SK-N-MC (cell line): ENCODE data around the gene NCDN.

Experiments
- EZH2 ChIP-seq: fragments of 200-600 bp; sonication (generic); IDR thresholded peaks from one replicate; pipeline ENCODE4 v1.6.1; 2017; ENCODE audit warnings: antibody characterized with exemption
- FOXP2 ChIP-seq: optimal IDR thresholded peaks from 2 replicates; pipeline ENCODE3; 2011; ENCODE audit warnings: mild to moderate bottlenecking, moderate library complexity; ENCODE audit not compliant: insufficient read depth; ENCODE audit errors: extremely low read length, control extremely low read depth
- POLR2AphosphoS5 ChIP-seq: IDR thresholded peaks from 2 replicates; pipeline ENCODE4 v1.6.1; 2012; ENCODE audit warnings: mild to moderate bottlenecking, low read depth, low read length, borderline replicate concordance

GRCh38 chr1:35575416-35575958 lies 17.9 kb downstream of the NCDN start:
- TF ChIP-seq POLR2AphosphoS5 (no peak), EZH2 (no peak), FOXP2 (no peak)
